Choroid plexus epithelial cell (primary cell): ENCODE measurements around the gene E4F1.
"Not testable (repeated sequence)": the region's sequence is repeated elsewhere in the genome, so short reads cannot be mapped to it uniquely, and the experiment has no call there.

Experiments used
- DNase-seq: peaks from one replicate; pipeline ENCODE4 v3.0.0-alpha.2; 2010; ENCODE audit warnings: low read depth
- H3K4me3 ChIP-seq: 2 replicates; pipeline ENCODE4 v1.5.1; 2011; ENCODE audit warnings: low read depth, mild to moderate bottlenecking, control low read depth, low read length, moderate library complexity
- TF ChIP-seq, protein P1 (sequence below): conservative IDR thresholded peaks from 2 replicates; pipeline ENCODE4 v1.5.1; 2011; ENCODE audit warnings: low read depth, mild to moderate bottlenecking, control low read depth, inconsistent platforms, low read length, moderate library complexity

E4F1 gene

DNA sequence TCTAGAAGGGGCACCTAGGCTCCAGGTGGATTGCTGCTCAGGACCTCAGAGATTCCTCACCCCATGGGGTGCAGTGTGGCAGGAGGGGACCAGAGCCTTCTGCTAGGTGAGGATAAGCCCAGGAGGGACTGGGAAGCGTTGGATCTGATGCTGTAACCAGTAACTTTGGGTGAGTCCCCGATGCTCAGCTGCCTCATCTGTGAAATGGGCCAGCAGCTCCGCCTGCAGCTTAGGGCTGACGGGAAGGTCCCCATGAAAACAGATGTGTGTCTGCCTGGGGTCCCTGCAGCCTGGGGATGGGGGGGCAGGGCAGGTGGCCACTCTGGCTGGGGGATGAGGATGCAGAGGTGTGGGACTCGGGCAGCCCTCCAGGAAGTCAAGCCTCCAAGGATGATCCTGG lies 24.3 kb upstream of the E4F1 start:
- no peak overlapping the region for H3K4me3 ChIP-seq
- DNase-seq, result no peak
- TF ChIP-seq, protein P1, sequence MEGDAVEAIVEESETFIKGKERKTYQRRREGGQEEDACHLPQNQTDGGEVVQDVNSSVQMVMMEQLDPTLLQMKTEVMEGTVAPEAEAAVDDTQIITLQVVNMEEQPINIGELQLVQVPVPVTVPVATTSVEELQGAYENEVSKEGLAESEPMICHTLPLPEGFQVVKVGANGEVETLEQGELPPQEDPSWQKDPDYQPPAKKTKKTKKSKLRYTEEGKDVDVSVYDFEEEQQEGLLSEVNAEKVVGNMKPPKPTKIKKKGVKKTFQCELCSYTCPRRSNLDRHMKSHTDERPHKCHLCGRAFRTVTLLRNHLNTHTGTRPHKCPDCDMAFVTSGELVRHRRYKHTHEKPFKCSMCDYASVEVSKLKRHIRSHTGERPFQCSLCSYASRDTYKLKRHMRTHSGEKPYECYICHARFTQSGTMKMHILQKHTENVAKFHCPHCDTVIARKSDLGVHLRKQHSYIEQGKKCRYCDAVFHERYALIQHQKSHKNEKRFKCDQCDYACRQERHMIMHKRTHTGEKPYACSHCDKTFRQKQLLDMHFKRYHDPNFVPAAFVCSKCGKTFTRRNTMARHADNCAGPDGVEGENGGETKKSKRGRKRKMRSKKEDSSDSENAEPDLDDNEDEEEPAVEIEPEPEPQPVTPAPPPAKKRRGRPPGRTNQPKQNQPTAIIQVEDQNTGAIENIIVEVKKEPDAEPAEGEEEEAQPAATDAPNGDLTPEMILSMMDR, result no peak

DNA sequence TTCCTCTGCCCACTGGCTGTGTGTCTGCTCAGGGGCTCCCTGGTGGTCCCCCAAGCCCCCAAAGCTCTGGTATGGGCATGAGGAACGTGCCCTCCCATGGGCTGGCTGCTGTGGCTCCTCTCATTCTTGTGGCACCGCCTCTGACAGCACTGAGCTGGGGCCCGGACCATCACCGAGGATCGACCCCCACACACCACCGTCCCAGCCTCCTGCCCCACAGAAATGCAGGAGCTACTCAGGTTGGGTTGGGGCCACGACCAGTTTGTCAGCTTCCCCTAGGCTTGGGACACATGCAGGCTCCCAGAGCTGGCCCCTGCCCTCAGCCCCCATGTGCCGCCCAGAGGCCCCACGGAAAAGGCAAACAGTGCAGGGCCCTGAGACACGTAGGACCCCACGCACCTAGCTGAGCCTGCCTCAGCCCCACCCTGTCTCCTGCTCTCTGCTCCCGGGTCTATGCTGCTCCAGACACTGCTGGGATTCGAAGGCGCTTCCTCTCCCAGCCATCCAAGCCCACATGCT lies 23.7 kb upstream of the E4F1 start:
- DNase-seq, result no peak
- no peak overlapping the region for H3K4me3 ChIP-seq
- TF ChIP-seq, protein P1, result no peak

DNA sequence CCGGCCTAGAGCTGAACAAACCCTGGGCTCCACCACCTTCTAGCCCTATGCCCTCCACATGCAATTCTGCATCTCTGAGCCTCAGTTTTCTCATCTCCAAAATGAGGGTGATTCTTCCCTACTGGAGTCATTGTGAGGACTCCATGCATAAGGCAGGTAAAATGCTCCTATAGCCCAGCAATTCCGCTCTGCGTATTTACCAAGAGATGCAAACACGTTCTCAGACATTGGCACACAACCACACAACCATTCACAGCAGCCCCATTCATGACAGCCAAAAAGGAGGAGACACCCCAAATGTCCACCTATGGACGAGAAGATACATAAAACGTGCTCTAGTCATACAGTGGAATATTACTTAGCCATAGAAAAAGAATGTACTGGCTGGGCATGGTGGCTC lies 23.1 kb upstream of the E4F1 start:
- TF ChIP-seq, protein P1, result no peak
- DNase-seq, result no peak
- H3K4me3 ChIP-seq, result no peak overlapping the region

DNA sequence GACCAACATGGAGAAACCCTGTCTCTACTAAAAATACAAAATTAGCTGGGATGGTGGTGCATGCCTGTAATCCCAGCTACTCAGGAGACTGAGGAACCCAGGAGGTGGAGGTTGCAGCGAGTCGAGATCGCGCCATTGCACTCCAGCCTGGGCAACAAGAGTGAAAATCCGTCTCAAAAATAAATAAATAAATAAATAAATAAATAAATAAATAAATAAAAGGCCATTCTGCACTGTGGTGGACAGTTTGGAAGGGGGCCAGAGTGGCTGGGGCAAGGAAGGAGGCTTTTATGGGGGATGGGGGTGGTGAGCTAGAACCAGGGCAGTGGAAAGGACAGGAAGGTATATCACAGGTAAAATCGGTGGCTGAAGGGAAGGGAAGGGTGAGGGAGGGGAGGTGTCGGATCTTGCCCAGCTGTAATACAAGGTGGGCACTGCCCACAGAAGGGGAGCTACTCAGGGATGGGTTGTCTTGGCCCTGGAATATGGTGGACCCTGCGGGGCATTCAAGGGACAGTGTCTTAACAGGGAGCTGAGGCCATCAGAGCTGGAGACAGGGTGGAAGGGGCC lies 20.2 kb upstream of the E4F1 start:
- not testable (repeated sequence) for H3K4me3 ChIP-seq, DNase-seq

DNA sequence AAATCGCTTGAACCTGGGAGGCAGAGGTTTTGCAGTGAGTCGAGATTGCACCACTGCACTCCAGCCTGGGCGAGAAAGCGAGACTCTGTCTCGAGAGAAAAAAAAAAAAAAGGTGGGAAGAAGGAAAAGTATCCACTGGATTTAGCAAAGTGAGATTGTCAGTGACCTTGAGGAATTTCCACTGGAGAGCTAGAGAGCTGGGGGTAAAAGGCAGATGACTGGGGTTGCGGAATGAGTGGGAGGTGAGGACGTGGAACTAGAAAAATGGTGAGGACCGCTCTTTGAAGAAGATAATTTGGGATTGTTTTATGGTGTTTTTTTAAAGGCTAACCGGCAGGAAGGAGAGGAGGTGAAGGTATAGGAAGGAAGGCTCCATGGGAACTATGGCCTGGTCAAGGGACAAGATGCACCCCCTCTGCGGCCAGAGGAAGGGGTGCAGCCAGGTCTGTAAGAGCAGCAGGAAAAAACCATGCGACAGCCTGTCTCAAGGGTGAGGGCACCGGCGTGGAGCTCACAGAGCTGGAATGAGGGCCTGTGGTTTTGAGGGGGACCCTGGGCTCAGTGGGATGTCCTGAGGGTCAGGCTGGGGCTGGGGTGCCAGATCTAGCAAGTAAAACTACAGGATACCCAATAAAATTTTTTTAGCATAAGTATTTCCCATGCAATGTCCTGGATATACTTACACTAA lies 18.8 kb upstream of the E4F1 start:
- TF ChIP-seq, protein P1, result no peak
- peak overlapping the region; percentile 79 for H3K4me3 ChIP-seq

DNA sequence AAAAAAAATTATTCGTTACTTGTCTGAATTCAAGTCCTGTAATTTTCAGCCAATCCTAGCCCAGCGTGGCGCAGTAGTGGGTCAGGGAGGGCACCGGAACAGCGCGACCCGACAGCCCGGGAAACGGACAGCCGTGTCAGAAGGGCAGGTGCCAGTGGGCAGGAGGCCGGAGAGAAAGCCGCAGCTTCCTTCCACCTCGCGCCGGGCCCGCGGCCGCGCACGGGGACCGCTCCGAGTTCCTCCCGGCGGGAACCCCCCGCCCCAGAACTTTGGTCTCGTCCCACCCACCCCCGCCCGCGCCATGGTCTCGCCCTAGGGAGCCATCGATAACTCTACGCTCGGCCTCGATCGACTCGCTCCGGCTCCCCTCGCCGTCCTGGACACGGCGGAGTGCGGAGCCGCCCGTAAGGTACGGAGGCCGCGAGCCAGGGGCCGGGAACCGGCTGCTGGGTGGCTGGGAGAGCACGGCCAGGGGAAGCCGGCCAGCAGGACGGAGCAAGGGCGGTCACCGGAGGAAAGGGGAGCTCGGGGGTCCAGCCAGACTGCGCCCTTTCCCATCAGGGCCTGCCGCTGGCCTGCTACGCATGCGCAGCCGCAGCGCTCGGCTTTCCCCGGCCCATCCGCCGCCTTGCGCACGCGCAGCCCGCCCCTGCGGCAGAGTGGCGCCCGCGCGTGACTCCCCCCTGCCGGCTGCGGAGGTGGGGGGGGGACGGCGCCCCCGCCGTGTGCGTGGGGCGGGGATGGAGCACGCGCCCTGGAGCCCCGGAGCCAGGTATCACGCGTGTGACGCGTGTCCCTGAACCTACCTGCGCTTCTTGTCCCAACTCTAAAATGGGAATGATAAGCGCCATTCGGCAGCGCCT lies 18.1 kb upstream of the E4F1 start, which contains the start of gene MLST8:
TSS of gene MLST8 (plus strand) at position 351 of the 863 bp plus-strand sequence. CDS start 632 bp downstream, outside the sequence.
- H3K4me3 ChIP-seq, result peak within 1 kb of the TSS; percentile 79
- TF ChIP-seq, protein P1, result no peak
- peak; percentile 90 for DNase-seq

More for the DNA sequence above, 18.8 kb upstream of the E4F1 start:
- no peak for DNase-seq

DNA sequence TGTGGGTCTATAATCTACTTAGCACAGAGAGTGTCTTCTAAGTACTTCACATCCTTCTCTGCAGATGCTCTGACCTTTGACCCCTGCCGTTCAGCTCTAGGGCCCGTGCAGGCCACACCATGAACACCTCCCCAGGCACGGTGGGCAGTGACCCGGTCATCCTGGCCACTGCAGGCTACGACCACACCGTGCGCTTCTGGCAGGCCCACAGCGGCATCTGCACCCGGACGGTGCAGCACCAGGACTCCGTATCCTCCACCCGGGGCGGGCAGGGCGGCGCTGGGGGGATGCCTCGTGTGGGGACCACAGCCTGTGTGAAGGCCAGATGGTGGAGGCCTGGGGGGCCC lies 17.5 kb upstream of the E4F1 start:
- TF ChIP-seq, protein P1, result no peak
- no peak for DNase-seq

More for the DNA sequence above, 17.5 kb upstream of the E4F1 start:
- H3K4me3 ChIP-seq, result peak overlapping the region; percentile 79
